GM21423 (cell line): Measurements from ENCODE around the gene POPDC2.
A peak's percentile ranks its signal among the peaks of the same experiment; 100 is the strongest.

Experiments
- ATAC-seq: cut with Tn5 transposase; IDR thresholded peaks from one replicate; pipeline ENCODE4 v1.9.1; 2021; ENCODE audit warnings: mild to moderate bottlenecking, moderate library complexity; ENCODE audit not compliant: unreplicated experiment

POPDC2 gene

GRCh38 chr3:119641416-119641815 is 19.0 kb downstream of the POPDC2 start:
- no peak for ATAC-seq

- ATAC-seq = no peak
Measured at GRCh38 chr3:119639494-119640350, 20.7 kb downstream of the POPDC2 start.

GRCh38 chr3:119637679-119638477 is 22.5 kb downstream of the POPDC2 start:
- ATAC-seq = peak; percentile 34

- no peak for ATAC-seq
Measured at GRCh38 chr3:119636891-119637611, 23.3 kb downstream of the POPDC2 start.

GRCh38 chr3:119636249-119636648 is 24.1 kb downstream of the POPDC2 start:
- no peak for ATAC-seq

- ATAC-seq = no peak
Measured at GRCh38 chr3:119635719-119636118, 24.7 kb downstream of the POPDC2 start.

- no peak for ATAC-seq
Measured at GRCh38 chr3:119632829-119633228, 27.6 kb downstream of the POPDC2 start.

GRCh38 chr3:119632216-119632615 is 28.2 kb downstream of the POPDC2 start:
- no peak for ATAC-seq

GRCh38 chr3:119631516-119631915 is 28.9 kb downstream of the POPDC2 start:
- no peak for ATAC-seq

GRCh38 chr3:119630880-119631329 is 29.5 kb downstream of the POPDC2 start:
- ATAC-seq = no peak

GRCh38 chr3:119630128-119630879 is 30.1 kb downstream of the POPDC2 start:
- no peak for ATAC-seq

GRCh38 chr3:119628816-119629445 is 31.5 kb downstream of the POPDC2 start:
- ATAC-seq = peak; percentile 24

- ATAC-seq = peak; percentile 53
Measured at GRCh38 chr3:119628390-119628789, 32.0 kb downstream of the POPDC2 start.

GRCh38 chr3:119627461-119627860 is 32.9 kb downstream of the POPDC2 start:
- ATAC-seq = no peak

GRCh38 chr3:119626196-119626595 is 34.2 kb downstream of the POPDC2 start:
- no peak for ATAC-seq

GRCh38 chr3:119625451-119626153 is 34.8 kb downstream of the POPDC2 start:
- no peak for ATAC-seq

- no peak for ATAC-seq
Measured at GRCh38 chr3:119624002-119624720, 36.2 kb downstream of the POPDC2 start.

- ATAC-seq = no peak
Measured at GRCh38 chr3:119620899-119621298, 39.5 kb downstream of the POPDC2 start.

- no peak for ATAC-seq
Measured at GRCh38 chr3:119619094-119619493, 41.3 kb downstream of the POPDC2 start.
